GM19455 (cell line): ENCODE results near the gene ADRA2C.
"Not testable (repeated sequence)": the region's sequence is repeated elsewhere in the genome, so short reads cannot be mapped to it uniquely, and the experiment has no call there.

Experiments
- ATAC-seq: cut with Tn5 transposase; IDR thresholded peaks from one replicate; pipeline ENCODE4 v1.9.1; 2021; ENCODE audit not compliant: unreplicated experiment

The ADRA2C gene

DNA sequence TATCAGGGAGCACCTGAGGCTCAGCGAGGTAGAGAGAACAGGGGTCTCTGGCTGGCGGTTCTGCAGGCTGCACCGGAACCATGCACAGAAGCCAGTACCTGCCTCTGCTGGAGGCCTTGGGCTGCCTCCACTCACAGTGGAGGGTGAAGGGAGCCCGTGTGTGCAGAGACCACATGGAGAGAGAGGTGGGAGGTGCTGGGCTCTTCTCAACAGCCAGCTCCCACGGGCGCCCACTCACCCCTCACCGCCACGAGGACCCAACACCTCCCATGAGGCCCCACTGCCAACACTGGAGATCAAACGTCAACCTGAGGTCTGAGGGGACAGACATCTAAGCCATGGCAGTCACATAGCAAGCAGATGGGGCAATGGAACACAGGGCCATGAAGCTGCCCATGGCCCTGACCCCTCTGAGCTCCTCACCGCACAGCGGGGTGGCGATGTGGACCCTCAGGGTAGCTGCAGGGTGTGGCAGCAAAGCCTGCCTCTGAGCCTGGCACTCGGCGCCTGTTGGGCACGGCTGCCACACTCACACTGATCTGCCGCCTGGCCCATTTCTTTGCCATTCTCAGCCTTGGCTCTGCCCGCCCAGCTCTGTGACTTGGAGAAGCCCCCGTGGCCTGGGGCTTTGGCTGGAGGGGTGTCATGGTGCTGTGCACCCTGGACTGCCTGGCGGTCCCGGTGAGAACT is 44.8 kb downstream of the ADRA2C start:
- no peak for ATAC-seq

GRCh38 chr4:3811621-3812020 is 45.4 kb downstream of the ADRA2C start:
- no peak for ATAC-seq

DNA sequence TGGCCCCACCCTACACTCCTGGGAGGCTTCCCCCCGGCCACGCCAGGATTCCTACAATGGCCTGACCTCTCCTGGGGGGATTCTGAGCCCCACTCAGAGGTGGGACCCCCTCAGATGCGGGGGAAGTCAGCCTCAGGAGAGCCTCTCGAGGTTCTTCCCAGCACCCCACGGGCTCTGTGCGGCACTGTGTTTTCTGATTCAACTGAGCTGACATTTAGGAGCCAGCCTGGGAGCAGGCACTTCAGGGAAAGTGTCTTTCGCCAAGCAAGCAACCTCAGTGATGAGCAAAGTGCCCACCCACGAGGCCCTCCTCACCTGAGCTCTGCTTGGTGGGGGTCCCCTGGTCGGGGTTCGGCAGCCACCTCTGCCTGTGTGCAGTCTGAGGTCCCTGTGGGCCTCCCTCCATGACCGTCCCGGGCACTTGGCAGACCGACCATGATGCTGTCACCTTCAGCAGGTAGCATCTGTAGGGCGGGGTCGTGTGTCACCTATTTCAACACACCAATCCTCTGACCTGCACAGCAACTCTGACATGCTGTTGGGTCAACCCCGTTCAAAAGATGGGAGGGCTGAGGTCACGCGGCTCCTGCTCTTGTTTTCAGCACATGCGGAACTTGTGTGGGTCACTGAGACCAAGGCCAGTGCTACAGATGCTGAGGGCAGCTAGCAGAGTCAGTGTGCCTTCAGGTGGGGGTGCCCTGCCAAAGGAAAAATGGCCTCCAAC is 46.2 kb downstream of the ADRA2C start:
- no peak for ATAC-seq

- ATAC-seq, result no peak
Measured at GRCh38 chr4:3813151-3814052, 47.2 kb downstream of the ADRA2C start.

- ATAC-seq, result no peak
Measured at GRCh38 chr4:3814053-3814570, 47.9 kb downstream of the ADRA2C start.

- ATAC-seq, result not testable (repeated sequence)
Measured at GRCh38 chr4:3814838-3815237, 48.7 kb downstream of the ADRA2C start.

- ATAC-seq, result no peak
Measured at GRCh38 chr4:3816256-3816825, 50.2 kb downstream of the ADRA2C start.

GRCh38 chr4:3816983-3817960 is 51.1 kb downstream of the ADRA2C start:
- no peak for ATAC-seq
